CD4-positive, alpha-beta T cell treated with Interferon gamma for 1 hour (primary cell): ENCODE data around the gene HIBADH.

Source experiments
- DNase-seq: peaks from one replicate; pipeline ENCODE4 v3.0.0-alpha.2; 2020

Gene HIBADH

GRCh38 chr7:27478556-27478955, 184.1 kb downstream of the HIBADH start:
- DNase-seq, result no peak

GRCh38 chr7:27478084-27478483, 184.6 kb downstream of the HIBADH start:
- DNase-seq, result no peak

GRCh38 chr7:27476493-27476892, 186.2 kb downstream of the HIBADH start:
- DNase-seq, result no peak
